GM12891 (cell line): ENCODE results near the gene FAM149B1.

Source experiments
- PAX5 ChIP-seq: IDR thresholded peaks from 2 replicates; pipeline ENCODE4 v1.6.1; 2011; ENCODE audit warnings: low read length, moderate library complexity, mild to moderate bottlenecking; ENCODE audit not compliant: insufficient read depth, severe bottlenecking
- POLR2A ChIP-seq: IDR thresholded peaks from 2 replicates; pipeline ENCODE4 v1.6.1; 2011; ENCODE audit warnings: low read depth, low read length, control low read depth
- POLR2AphosphoS5 ChIP-seq: IDR thresholded peaks from 2 replicates; pipeline ENCODE4 v1.6.1; 2011; ENCODE audit warnings: low read depth, low read length, control low read depth
- TAF1 ChIP-seq: IDR thresholded peaks from 2 replicates; pipeline ENCODE4 v1.6.1; 2011; ENCODE audit warnings: low read depth, low read length, control low read depth

- no peak for TF ChIP-seq POLR2AphosphoS5
- no peak for TF ChIP-seq POLR2A
- no peak for TF ChIP-seq TAF1
- no peak for TF ChIP-seq PAX5
Measured at GRCh38 chr10:73152009-73152408, 15.9 kb upstream of the FAM149B1 start.
